Stimulated activated CD8-positive, alpha-beta memory T cell treated with anti-CD3 and anti-CD28 coated beads, Interleukin-7, amount 100 ng/mL, for 24 hours (primary cell): Measurements from ENCODE around the gene GRK2.

Source experiments
- DNase-seq: peaks from one replicate; pipeline ENCODE4 v3.0.0-alpha.2; 2020; ENCODE audit warnings: low read depth

The GRK2 gene

DNA sequence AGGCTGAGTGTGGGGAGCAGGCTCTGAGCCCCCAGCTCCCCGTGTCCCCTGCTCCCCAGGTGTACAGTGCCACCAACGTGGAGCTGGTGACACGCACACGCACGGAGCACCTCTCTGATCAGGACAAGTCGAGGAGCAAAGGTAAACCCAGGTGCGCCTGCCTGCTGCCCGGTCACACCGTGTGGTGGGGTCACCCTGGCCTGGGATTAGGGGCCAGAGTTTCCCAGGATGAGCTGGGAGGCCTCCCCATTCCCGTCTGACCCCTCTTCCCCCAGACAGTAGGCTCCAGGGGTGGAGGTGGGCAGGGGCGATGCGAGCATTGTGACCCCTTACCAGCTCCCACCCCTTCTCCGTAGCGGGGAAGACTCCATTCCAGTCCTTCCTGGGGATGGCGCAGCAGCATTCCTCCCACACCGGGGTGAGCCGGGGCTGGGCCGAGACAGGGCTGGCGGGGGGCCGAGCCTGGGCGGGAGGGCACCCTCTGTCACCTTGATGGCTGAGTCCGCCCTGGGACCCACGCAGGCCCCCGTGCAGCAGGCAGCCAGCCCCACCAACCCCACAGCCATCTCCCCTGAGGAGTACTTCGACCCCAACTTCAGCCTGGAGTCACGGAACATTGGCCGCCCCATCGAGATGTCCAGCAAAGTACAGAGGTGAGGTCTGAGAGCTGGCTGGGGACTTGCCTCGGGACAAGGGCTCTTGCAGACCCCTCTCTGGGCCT lies 33.4 kb downstream of the GRK2 start:
- DNase-seq: no peak

DNA sequence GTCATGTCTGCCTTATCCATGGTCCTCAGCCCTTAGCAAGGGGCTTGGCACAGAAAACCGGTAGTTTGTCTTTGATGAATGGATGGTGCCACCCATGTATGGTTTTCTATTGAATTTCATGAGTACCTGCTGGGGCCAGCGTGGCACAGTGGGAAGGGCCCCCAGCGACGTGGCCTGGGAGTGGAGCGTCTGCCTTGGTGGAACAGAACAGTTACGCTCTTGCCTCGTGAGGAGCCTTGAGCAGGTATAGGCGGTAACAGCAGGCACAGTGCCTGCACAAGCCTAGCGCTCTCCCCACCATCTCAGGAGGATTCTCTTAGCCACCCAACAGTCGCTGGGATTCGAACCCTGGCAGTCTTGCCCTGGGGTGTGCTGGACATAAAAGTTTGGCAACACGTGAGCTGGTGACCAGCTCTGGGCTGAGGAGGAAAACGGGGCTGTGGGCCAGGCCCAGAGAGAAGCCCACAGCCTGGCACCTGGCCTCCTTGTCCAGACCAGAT lies 34.0 kb downstream of the GRK2 start:
- no peak for DNase-seq

DNA sequence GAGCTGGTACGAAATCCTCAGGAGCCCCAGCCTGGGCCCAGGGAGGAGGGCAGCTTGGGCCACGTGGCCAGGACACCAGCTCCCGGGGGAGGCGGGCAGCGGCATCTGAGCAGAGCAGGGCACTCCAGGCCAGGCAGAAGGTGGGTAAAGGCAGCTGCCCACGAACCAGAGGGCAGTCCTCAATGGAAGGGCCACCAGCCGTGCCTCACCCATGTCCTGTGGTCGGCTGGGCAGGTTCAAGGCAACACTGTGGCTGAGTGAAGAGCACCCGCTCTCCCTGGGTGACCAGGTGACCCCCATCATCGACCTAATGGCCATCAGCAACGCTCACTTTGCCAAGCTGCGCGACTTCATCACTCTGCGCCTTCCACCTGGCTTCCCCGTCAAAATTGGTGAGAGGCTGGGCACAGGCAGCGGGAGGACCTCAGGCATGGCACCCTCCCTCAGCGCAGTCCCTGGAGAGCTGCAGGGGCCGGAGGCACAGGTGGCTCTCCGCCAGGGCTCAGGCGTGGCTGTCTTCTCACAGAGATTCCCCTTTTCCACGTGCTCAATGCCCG lies 34.6 kb downstream of the GRK2 start:
- no peak for DNase-seq

DNA sequence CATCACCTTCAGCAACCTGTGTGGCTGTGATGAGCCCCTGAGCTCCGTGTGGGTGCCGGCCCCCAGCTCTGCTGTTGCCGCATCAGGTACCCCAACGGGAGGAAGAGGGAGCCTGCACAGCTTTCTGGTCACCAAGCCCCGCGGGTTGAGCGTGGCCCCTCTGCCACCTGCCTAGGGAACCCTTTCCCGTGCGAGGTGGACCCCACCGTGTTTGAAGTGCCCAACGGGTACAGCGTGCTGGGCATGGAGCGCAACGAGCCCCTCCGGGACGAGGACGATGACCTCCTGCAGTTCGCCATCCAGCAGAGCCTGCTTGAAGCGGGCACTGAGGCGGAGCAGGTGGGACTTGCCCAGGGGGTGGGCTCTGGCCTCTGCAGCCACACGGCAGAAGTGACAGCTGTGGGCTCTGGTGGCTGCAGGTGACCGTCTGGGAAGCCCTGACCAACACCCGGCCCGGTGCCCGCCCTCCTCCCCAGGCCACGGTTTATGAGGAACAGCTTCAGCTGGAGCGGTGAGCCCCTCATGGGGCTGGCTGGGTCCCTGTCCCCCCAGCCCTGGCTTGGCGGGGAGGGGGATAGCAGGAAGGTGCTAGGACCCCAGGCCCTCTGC lies 35.1 kb downstream of the GRK2 start:
- DNase-seq: no peak

DNA sequence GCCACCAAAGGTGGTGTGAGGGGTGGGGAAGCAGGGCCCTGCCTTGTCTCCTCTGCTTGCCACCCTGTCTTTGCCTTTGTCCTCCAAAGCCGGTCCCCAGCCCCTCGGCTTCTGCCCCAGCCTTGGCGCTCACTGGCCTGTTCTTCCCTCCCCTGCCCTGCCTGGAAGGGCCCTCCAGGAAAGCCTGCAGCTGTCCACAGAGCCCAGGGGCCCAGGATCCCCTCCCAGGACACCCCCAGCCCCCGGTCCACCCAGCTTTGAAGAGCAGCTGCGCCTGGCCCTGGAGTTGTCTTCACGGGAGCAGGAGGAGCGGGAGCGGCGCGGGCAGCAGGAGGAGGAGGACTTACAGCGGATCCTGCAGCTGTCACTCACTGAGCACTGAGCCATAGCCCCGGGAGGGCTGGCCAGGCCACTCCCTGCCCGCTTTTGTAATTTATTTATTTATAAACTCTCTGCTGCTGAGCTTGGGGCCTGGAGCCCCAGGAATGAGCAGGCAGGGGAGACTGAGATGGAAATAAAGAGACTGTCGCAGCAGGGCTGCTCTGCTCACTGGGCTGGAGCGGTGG lies 35.8 kb downstream of the GRK2 start:
- no peak for DNase-seq

DNA sequence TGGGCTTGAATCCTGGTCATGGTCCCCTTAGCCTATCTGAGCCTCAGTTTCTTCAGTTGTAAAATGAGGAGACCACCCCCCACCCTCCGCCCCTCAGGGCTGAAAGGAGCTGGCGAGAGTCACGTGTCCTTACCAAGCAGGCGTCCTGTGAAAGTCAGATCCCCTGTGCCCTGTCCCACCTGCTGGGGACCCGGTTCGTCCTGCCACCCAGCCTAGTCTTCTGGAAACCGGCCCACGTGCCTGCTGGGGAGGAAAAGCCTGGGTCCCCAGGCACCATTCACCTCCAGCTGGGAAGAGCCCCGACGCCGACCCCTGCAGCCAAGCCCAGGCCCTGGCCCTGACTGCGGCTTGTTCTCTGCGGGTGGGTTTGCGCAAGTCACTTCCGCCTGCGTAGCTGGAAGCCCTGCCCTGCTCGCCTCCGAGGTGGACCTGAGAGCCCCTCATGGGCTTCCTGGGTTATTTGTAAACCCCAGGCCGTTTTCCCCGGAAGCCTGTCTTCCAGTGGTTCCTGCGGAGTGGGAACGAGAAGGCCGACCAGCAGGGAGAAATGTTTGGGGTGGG lies 36.4 kb downstream of the GRK2 start:
- no peak for DNase-seq

DNA sequence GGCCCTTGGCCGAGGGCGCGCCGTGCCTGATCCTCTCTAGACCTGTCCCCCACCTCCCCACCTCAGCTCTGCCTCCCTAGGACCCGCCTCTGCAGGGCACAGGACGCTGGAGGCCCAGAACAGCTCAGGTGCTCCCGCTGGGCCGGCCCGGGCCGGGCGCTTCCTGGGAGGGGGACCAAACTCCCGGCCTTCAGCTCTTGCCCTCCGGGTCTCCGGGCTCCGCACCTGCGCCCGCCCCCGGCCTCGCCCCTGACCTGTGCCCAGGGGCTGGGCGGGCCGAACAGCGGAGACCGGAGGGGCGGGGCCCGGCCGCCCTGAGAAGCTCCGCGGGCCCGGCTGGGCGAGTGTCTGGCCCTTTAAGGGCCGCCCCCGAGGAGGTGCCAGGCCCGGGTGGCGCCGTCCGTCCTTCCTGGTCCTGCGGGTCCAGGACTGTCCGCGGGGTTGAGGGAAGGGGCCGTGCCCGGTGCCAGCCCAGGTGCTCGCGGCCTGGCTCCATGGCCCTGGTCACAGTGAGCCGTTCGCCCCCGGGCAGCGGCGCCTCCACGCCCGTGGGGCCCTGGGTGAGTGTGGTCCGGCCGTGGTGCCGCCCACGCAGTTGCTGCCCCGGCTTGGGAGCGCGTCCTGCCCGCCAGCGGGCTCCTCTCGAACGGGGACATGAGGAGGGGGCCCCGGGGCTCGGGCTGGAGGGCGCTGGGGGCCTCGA lies 37.0 kb downstream of the GRK2 start, which contains the start of gene SSH3:
Gene SSH3, plus strand, starts transcription at position 399 of the 703 bp plus-strand sequence. Its CDS starts 96 bp downstream, at position 495.
- DNase-seq: no peak

DNA sequence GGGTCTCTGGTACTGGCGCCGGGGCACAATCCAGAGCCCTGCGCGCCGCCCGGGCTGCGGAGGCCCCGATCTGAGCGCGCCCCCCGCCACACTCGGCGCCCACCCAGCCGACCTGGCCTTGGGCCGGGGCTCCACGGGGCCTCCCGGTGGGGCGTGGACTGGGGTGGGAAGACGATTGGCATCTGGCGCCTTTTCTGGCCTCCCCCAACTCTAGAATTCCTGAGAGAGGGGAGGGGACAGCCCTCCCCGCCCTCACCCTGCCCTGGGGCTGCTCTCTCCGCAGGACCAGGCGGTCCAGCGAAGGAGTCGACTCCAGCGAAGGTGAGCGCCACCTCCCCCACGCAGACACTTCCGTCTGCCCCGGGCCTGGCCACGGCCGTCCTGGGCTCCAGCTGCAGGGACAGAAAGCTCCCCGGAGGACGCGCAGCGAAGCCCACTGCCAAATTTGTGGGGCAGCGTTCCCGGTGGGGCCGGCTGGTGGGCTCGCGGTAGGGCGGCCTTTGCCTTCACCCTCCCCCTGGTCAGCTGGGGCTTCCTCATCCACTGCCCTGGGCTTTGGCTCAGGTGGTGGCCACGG lies 37.6 kb downstream of the GRK2 start:
- no peak for DNase-seq

DNA sequence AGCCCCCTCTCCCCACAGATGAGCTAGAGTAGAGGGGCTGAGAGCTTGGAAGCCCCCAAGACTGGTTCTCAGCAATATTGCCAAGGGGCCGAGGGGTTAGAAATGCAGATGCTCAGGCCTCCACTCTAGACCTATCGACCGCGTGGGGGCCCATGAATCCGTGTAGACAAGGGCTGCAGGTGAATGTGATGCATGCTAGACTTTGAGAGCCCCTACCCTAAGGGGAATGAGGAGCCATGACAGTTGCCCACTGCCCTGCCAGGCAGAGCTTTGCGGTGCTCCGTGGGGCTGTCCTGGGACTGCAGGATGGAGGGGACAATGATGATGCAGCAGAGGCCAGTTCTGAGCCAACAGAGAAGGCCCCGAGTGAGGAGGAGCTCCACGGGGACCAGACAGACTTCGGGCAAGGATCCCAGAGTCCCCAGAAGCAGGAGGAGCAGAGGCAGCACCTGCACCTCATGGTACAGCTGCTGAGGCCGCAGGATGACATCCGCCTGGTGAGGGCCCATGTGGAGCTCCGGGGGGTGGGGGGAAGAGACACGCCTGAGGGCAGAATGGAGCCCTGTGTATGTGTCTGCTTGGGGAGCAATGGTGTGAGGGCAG lies 38.3 kb downstream of the GRK2 start:
- DNase-seq: no peak

DNA sequence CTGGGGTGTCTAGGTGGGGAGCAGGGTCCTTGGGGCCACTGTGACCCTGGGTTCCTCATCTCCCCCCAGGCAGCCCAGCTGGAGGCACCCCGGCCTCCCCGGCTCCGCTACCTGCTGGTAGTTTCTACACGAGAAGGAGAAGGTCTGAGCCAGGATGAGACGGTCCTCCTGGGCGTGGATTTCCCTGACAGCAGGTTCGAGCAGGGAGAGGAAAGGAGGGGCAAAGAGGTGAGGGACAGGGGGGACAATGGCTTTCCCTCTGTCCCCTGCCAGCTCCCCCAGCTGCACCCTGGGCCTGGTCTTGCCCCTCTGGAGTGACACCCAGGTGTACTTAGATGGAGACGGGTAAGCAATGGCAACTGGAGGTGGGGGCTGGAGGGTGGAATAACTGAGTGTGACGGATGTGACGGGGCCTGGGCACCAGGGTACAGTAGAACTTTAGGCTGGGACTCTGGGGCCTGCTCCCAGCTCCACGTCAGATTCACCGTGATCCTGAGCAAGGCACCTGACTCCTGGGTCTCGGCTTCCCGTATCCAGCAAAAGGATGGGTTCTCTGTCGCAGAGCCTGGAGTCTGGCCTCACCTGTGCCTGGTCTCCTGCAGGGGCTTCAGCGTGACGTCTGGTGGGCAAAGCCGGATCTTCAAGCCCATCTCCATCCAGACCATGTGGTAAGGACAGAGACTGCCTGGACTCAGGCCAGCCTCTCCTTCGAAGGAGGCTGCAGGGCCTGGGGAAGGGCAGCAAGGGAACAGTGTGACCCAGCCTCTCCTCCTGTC lies 40.7 kb downstream of the GRK2 start:
- no peak for DNase-seq

DNA sequence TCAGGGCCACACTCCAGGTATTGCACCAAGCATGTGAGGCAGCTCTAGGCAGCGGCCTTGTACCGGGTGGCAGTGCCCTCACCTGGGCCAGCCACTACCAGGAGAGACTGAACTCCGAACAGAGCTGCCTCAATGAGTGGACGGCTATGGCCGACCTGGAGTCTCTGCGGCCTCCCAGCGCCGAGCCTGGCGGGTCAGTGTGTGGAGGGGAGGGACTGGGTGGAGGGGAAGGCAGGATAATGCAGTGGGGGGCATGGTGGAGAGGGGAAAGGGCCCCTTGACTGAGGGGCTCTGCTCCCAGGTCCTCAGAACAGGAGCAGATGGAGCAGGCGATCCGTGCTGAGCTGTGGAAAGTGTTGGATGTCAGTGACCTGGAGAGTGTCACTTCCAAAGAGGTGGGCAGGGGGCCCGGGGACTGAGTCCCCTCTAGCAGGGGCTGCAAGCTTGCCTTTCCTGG lies 41.3 kb downstream of the GRK2 start:
- no peak for DNase-seq

DNA sequence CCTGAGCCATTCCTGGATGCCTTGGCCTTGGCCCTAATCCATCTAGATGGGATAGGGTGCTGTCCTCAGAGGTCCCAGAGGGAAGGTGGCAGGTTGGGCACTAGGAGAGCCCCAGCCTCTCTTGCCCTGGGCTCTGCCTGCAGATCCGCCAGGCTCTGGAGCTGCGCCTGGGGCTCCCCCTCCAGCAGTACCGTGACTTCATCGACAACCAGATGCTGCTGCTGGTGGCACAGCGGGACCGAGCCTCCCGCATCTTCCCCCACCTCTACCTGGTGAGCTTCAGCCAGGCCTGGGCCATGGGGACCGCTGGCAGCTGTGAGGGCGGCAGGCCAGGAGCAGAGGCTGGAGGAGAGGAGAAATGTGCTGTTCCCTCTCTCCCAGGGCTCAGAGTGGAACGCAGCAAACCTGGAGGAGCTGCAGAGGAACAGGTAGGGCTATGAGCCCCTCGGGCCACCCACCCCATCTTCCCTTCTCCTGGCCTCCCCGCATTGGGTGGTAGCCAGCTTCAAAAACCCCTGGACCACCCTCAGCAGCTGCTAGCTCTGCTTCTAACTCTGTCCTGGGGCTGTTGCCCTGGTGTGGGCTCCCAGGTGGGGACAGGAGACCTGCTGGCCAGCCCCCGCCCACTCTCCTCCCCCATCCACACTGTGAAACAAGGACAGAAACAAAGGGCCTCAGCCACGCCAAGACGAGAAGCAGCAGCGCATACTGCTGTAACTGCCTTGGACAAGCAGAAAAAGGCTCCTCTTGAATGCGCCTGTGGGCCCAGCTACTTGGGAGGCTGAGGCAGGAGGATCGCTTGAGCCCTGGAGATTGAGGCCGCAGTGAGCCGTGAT lies 42.0 kb downstream of the GRK2 start:
- DNase-seq: no peak

DNA sequence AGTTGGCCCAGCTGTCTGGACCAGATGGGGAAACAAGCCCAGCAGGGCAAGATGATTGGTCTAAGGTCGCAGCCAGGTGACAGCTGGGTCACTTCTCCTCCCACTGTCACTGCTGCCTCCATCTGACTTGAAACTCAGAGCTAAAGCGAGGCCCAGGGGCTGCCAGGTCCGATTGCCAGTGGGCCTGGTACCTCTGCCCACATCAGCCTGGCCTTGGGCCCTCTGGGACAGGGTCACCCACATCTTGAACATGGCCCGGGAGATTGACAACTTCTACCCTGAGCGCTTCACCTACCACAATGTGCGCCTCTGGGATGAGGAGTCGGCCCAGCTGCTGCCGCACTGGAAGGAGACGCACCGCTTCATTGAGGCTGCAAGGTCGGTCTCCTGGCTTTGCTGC lies 42.9 kb downstream of the GRK2 start:
- no peak for DNase-seq

DNA sequence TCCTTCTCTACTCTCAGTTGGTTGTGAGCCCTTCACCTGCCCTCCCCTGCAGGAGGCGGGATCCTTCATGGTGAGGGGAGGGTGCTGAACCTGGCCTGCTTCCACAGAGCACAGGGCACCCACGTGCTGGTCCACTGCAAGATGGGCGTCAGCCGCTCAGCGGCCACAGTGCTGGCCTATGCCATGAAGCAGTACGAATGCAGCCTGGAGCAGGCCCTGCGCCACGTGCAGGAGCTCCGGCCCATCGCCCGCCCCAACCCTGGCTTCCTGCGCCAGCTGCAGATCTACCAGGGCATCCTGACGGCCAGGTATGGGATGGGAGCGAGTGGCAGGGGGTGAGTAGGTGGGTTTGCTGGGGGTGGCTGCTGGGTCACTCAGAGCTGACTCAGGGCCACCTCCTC lies 43.4 kb downstream of the GRK2 start:
- no peak for DNase-seq

DNA sequence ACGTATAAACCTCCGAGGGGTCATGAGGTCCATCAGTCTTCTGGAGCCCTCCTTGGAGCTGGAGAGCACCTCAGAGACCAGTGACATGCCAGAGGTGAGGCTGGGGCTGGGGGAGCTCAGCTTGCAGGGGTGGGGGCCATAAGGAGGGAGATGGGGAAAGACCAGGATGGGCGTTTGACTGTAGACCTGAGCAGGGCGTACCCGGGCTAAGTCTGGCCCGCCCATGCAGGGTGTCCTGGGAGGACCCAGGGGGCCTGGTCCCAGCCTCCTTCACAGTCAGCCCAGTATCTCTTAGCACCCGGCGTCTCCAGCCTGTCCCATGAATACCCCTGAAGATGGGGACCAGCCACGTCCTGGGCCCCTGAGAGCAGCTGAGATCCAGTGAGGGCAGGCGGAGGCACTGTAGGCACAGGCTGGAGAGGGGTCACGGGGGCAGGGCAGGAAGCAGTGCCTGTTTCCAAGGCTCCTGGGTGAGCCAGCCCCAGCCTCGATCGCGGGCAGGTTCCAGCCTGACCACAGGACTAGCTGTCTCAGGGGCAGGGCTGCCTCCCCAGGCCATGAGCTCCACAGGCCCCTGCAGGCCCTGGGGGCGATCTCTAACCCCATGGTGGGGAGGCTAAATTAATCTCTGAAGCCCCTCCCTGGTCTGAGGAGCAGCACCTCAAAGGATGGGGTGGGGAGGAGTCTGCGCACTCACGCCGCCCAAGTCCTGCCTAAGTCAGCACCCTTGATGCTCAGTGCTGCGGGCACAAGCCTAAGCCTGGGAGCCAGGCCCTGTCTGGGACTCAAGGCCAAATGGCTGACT lies 44.2 kb downstream of the GRK2 start:
- no peak for DNase-seq

DNA sequence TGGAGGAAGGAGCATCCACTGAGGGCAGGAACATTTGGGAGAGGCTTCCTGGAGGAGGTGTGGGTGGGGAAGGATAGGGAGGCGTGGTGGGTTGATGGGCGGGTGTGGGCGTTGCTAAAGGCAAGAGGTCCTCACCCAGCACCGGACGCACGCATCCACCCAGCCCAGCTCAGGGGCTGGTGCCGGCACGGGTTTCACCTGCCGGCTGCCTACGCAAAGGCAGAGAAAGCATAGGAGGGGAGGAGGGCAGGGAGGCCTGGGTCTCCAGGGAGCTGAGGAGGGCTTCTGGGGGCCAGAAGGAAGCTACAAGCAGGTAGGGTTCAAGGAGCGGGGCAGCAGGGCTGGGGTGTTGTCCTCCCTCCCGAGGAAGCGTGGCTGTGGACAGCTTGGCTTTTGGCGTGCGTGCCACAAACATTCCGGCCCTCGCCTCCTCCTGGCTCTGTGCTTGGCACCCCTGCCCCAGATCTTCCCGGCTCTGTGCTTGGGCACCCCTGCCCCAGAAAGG lies 44.8 kb downstream of the GRK2 start:
- no peak for DNase-seq

DNA sequence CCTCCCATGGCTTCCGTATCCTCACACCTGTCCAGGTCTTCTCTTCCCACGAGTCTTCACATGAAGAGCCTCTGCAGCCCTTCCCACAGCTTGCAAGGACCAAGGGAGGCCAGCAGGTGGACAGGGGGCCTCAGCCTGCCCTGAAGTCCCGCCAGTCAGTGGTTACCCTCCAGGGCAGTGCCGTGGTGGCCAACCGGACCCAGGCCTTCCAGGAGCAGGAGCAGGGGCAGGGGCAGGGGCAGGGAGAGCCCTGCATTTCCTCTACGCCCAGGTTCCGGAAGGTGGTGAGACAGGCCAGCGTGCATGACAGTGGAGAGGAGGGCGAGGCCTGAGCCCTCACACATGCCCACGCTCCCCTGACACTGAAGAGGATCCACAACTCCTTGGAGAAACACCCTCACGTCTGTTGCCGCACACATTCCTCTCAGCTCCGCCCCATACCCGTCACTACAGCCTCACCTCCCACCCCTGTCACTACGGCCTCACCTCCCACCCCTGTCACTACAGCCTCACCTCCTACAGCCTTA lies 45.3 kb downstream of the GRK2 start:
- no peak for DNase-seq
